H9 (cell line): ENCODE data around the gene FMN1. TPM values are rescaled to one million over a fixed set of nuclear protein-coding genes. Genes with fewer than 3 reads are reported as not detected.

Experiments
- DNase-seq: peaks from one replicate; pipeline ENCODE4 v3.0.0-alpha.2; 2017
- H2AFZ ChIP-seq: one replicate; pipeline ENCODE4 v1.6.1; 2013; ENCODE audit warnings: mild to moderate bottlenecking, low read length, control low read depth, moderate library complexity
- H2AK5ac ChIP-seq: 2 replicates; pipeline ENCODE4 v1.6.1; 2013; ENCODE audit warnings: low read length, control low read depth, mixed read lengths; ENCODE audit not compliant: insufficient read length
- H2BK120ac ChIP-seq: one replicate; pipeline ENCODE4 v1.6.1; 2013; ENCODE audit warnings: low read depth, mild to moderate bottlenecking, low read length, control low read depth, inconsistent platforms; ENCODE audit not compliant: poor library complexity, severe bottlenecking
- H2BK12ac ChIP-seq: 2 replicates; pipeline ENCODE4 v1.6.1; 2013; ENCODE audit warnings: low read length, control low read depth, mixed read lengths, low read depth; ENCODE audit not compliant: insufficient read length
- H2BK15ac ChIP-seq: 2 replicates; pipeline ENCODE4 v1.6.1; 2013; ENCODE audit warnings: low read depth, low read length, control low read depth
- H2BK20ac ChIP-seq: one replicate; pipeline ENCODE4 v1.6.1; 2013; ENCODE audit warnings: low read depth, mild to moderate bottlenecking, low read length, control low read depth, inconsistent platforms; ENCODE audit not compliant: poor library complexity, severe bottlenecking
- H2BK5ac ChIP-seq: 2 replicates; pipeline ENCODE4 v1.6.1; 2013; ENCODE audit warnings: low read length, control low read depth, mixed read lengths; ENCODE audit not compliant: insufficient read length
- H3K14ac ChIP-seq: 2 replicates; pipeline ENCODE4 v1.6.1; 2013; ENCODE audit warnings: low read length, control low read depth; ENCODE audit not compliant: insufficient read depth
- H3K18ac ChIP-seq: 2 replicates; pipeline ENCODE4 v1.6.1; 2013; ENCODE audit warnings: low read depth, mild to moderate bottlenecking, mixed read lengths, low read length, control low read depth; ENCODE audit not compliant: insufficient read length
- H3K23ac ChIP-seq: 2 replicates; pipeline ENCODE4 v1.6.1; 2013; ENCODE audit warnings: low read length, control low read depth, mixed read lengths, low read depth; ENCODE audit not compliant: insufficient read length
- H3K23me2 ChIP-seq: 2 replicates; pipeline ENCODE4 v1.6.1; 2013; ENCODE audit warnings: low read depth, mild to moderate bottlenecking, mixed read lengths, low read length, control low read depth; ENCODE audit not compliant: insufficient read length, poor library complexity, severe bottlenecking
- H3K27ac ChIP-seq: 2 replicates; pipeline ENCODE4 v1.5.1; 2013; ENCODE audit warnings: low read length, control low read depth, mixed read lengths, low read depth; ENCODE audit not compliant: insufficient read length
- H3K27me3 ChIP-seq: 2 replicates; pipeline ENCODE4 v1.6.1; 2013; ENCODE audit warnings: low read length, control low read depth, inconsistent platforms; ENCODE audit not compliant: insufficient read depth
- H3K4ac ChIP-seq: 2 replicates; pipeline ENCODE4 v1.6.1; 2013; ENCODE audit warnings: low read depth, mild to moderate bottlenecking, control low read depth, inconsistent platforms, low read length, moderate library complexity
- H3K4me1 ChIP-seq: 2 replicates; pipeline ENCODE4 v1.6.1; 2013; ENCODE audit warnings: low read length, control low read depth, inconsistent platforms; ENCODE audit not compliant: insufficient read depth
- H3K4me2 ChIP-seq: 2 replicates; pipeline ENCODE4 v1.6.1; 2013; ENCODE audit warnings: low read length, control low read depth, mixed read lengths; ENCODE audit not compliant: insufficient read length, insufficient read depth
- H3K56ac ChIP-seq: 2 replicates; pipeline ENCODE4 v1.6.1; 2013; ENCODE audit warnings: low read depth, mild to moderate bottlenecking, mixed read lengths, low read length, control low read depth; ENCODE audit not compliant: insufficient read length
- H3K79me1 ChIP-seq: 2 replicates; pipeline ENCODE4 v1.6.1; 2013; ENCODE audit warnings: low read depth, mild to moderate bottlenecking, moderate library complexity, low read length, control low read depth, inconsistent platforms; ENCODE audit not compliant: insufficient read depth, poor library complexity, severe bottlenecking
- H3K79me2 ChIP-seq: 2 replicates; pipeline ENCODE4 v1.6.1; 2013; ENCODE audit warnings: low read length, control low read depth, inconsistent platforms; ENCODE audit not compliant: insufficient read depth
- H3K9ac ChIP-seq: 2 replicates; pipeline ENCODE4 v1.6.1; 2013; ENCODE audit warnings: low read length, control low read depth, mixed read lengths; ENCODE audit not compliant: insufficient read length; ENCODE audit errors: extremely low read depth
- H3K9me3 ChIP-seq: one replicate; pipeline ENCODE4 v1.6.1; 2013; ENCODE audit warnings: low read depth, low read length, inconsistent platforms; ENCODE audit not compliant: control insufficient read depth
- H3T11ph ChIP-seq: one replicate; pipeline ENCODE4 v1.6.1; 2013; ENCODE audit warnings: mild to moderate bottlenecking, low read length, control low read depth, inconsistent platforms
- H4K20me1 ChIP-seq: one replicate; pipeline ENCODE4 v1.6.1; 2013; ENCODE audit not compliant: control insufficient read depth, insufficient read length, insufficient read depth
- H4K5ac ChIP-seq: 2 replicates; pipeline ENCODE4 v1.6.1; 2013; ENCODE audit warnings: low read depth, mild to moderate bottlenecking, mixed read lengths, low read length, control low read depth; ENCODE audit not compliant: insufficient read length
- H4K8ac ChIP-seq: replicated peaks from 2 replicates; pipeline ENCODE4 v1.6.1; 2013; ENCODE audit warnings: low read length, control low read depth, mixed read lengths, low read depth; ENCODE audit not compliant: insufficient read length
- H4K91ac ChIP-seq: 2 replicates; pipeline ENCODE4 v1.6.1; 2013; ENCODE audit warnings: low read depth, mild to moderate bottlenecking, moderate library complexity, mixed read lengths, low read length, control low read depth; ENCODE audit not compliant: insufficient read length
- H3K27ac Mint-ChIP-seq, 3 experiments: 2 replicates in 2 of 3; 3 replicates in 1 of 3; pipeline ENCODE4 v1.8.0; 2020 to 2021; ENCODE audit warnings: mixed read lengths in 3 of 3, mild to moderate bottlenecking in 1 of 3, moderate library complexity in 1 of 3
- H3K27me3 Mint-ChIP-seq: 2 replicates; pipeline ENCODE4 v1.8.0; 2021; ENCODE audit warnings: low read depth, mild to moderate bottlenecking, moderate library complexity, mixed read lengths
- H3K36me3 Mint-ChIP-seq, 3 experiments: 2 replicates in 2 of 3; 3 replicates in 1 of 3; pipeline ENCODE4 v1.8.0; 2020 to 2021; ENCODE audit warnings: low read depth in 3 of 3, mixed read lengths in 3 of 3; ENCODE audit not compliant: insufficient read depth in 1 of 3
- H3K4me1 Mint-ChIP-seq, 2 experiments: 2 replicates each; pipeline ENCODE4 v1.8.0; 2020; ENCODE audit warnings: mixed read lengths in 2 of 2
- H3K4me3 Mint-ChIP-seq, 2 experiments: 2 replicates in 1 of 2; 3 replicates in 1 of 2; pipeline ENCODE4 v1.8.0; 2020 to 2021; ENCODE audit warnings: mild to moderate bottlenecking in 2 of 2, mixed read lengths in 2 of 2, moderate library complexity in 1 of 2
- H3K9me3 Mint-ChIP-seq, 2 experiments: 2 replicates in 1 of 2; 3 replicates in 1 of 2; pipeline ENCODE4 v1.8.0; 2020; ENCODE audit warnings: mild to moderate bottlenecking in 2 of 2, mixed read lengths in 2 of 2, moderate library complexity in 1 of 2
- CTCF ChIP-seq: fragments of 200-600 bp; sonication (generic); conservative IDR thresholded peaks from 3 replicates; pipeline ENCODE4 v1.8.0; 2021; ENCODE audit warnings: antibody characterized with exemption, mild to moderate bottlenecking
- WGBS: extraction: QIAGEN DNeasy Blood & Tissue Kit; methylation state at CpG from one replicate; pipeline ENCODE4 v1.1.7; 2013; ENCODE audit warnings: missing lambda C conversion rate, low lambda C conversion rate, mixed read lengths; ENCODE audit not compliant: insufficient read length; ENCODE audit errors: extremely low coverage; 5-methylcytosine and 5-hydroxymethylcytosine counted together
- total RNA-seq: library from RNA; stranded (reverse); gene quantifications from 2 replicates; pipeline ENCODE4 v1.2.1, GENCODE V29; 2021

Gene FMN1
- total RNA-seq, 1 experiment from 2014 or later = 1.9 TPM

- Histone ChIP-seq H3K9me3 (no peaks in the 10 kb centered on the region), H3K27me3 (no peaks in the 10 kb centered on the region), H2BK120ac (no peak overlapping the region), H2AK5ac (no peak overlapping the region), H3K9ac (no peak overlapping the region), H3K23me2 (no peaks in the 10 kb centered on the region), H2BK20ac (no peak overlapping the region), H3K14ac (no peak overlapping the region), H4K5ac (no peak overlapping the region), H3K23ac (no peak overlapping the region), H3K79me2 (no peaks in the 10 kb centered on the region), H4K8ac (no peak overlapping the region), H2BK12ac (no peak overlapping the region), H2AFZ (no peak overlapping the region), H2BK15ac (no peak overlapping the region), H3K4me2 (no peak overlapping the region), H3T11ph (no peak overlapping the region), H3K27ac (no peak overlapping the region), H3K56ac (no peak overlapping the region), H3K18ac (no peak overlapping the region), H4K91ac (no peak overlapping the region), H3K79me1 (no peaks in the 10 kb centered on the region), H4K20me1 (no peaks in the 10 kb centered on the region), H3K4me1 (no peaks in the 10 kb centered on the region), H3K4ac (no peak overlapping the region), H2BK5ac (no peak overlapping the region)
- no peaks in the 10 kb centered on the region; a peak in 1 of 7 replicates for H3K36me3 Mint-ChIP-seq
- no peak overlapping the region for H3K4me3 Mint-ChIP-seq
- DNase-seq = no peak
- no peaks in the 10 kb centered on the region; the same call in 1 of the 2 replicates for H3K27me3 Mint-ChIP-seq
- WGBS = no CpG with 5 or more reads among the region's 6 CpGs
- no peak overlapping the region; a peak in 1 of 7 replicates for H3K27ac Mint-ChIP-seq
- no peaks in the 10 kb centered on the region for H3K9me3 Mint-ChIP-seq
- TF ChIP-seq CTCF = no peak
- H3K4me1 Mint-ChIP-seq = peaks cover 0 to 4% of the 10 kb centered on the region in 2 experiments; a peak in 1 of 4 replicates
These were observed 252.7 kb downstream of the FMN1 start for GRCh38 chr15:32941823-32942222.
